ENCODE data around the gene ADORA1.

GRCh38 chr1:203113308-203113707 lies 14.2 kb upstream of the ADORA1 start:
- no peak for TF ChIP-seq POLR2A (IDR thresholded peaks at IDR 0.05; ENCODE audit: low read length)
- TF ChIP-seq GATA1 (IDR thresholded peaks at IDR 0.05; ENCODE audit: low read depth, low read length), result no peak
